ENCODE measurements around the gene LAMB3. TPM values are rescaled to one million over a fixed set of nuclear protein-coding genes. Genes with fewer than 3 reads are reported as not detected.

Gene LAMB3
- polyA plus RNA-seq, 1 donor from 2014 or later, result 5.8 TPM

- Histone ChIP-seq H3K4me3 (ENCODE audit: low read length) (no peak overlapping the region), H3K79me2 (replicated peaks; ENCODE audit: insufficient read depth, low read length) (no peaks in the 10 kb centered on the region), H3K9me2 (ENCODE audit: insufficient read depth, low read length) (no peaks in the 10 kb centered on the region), H4K20me1 (ENCODE audit: insufficient read depth) (no peaks in the 10 kb centered on the region), H3K27ac (ENCODE audit: low read length) (no peak overlapping the region), H3K9ac (ENCODE audit: low read length) (no peak overlapping the region), H3K9me3 (ENCODE audit: low read length) (no peaks in the 10 kb centered on the region), H3F3A (ENCODE audit: insufficient read depth, low read length, poor library complexity, severe bottlenecking) (no peaks in the 10 kb centered on the region), H3K27me3 (ENCODE audit: insufficient read depth, low read depth, low read length) (peaks cover 50% of the 10 kb centered on the region), H3K4me2 (ENCODE audit: low read length) (no peak overlapping the region), H3K36me3 (ENCODE audit: insufficient read depth, low read length) (no peaks in the 10 kb centered on the region), H2AFZ (ENCODE audit: low read depth, low read length) (no peak overlapping the region)
- no peak for TF ChIP-seq POLR2AphosphoS5 (IDR thresholded peaks at IDR 0.05)
- no peak for TF ChIP-seq EZH2 (IDR thresholded peaks at IDR 0.05; ENCODE audit: borderline replicate concordance, insufficient read depth, low read length, poor library complexity, severe bottlenecking)
- no peak for TF ChIP-seq CTCF (IDR thresholded peaks at IDR 0.05; ENCODE audit: poor library complexity, severe bottlenecking)
- TF ChIP-seq RAD21 (conservative IDR thresholded peaks at IDR 0.05), result no peak
- TF ChIP-seq REST (IDR thresholded peaks at IDR 0.05; ENCODE audit: borderline replicate concordance), result no peak
- no peak for TF ChIP-seq SMC3 (conservative IDR thresholded peaks at IDR 0.05; ENCODE audit: poor library complexity)
- no peak for TF ChIP-seq MXI1 (conservative IDR thresholded peaks at IDR 0.05; ENCODE audit: poor library complexity, severe bottlenecking)
Observed at GRCh38 chr1:209673631-209674417, 21.6 kb upstream of the LAMB3 start.

GRCh38 chr1:209672705-209673630, 20.7 kb upstream of the LAMB3 start:
- H3K9me2 ChIP-seq (ENCODE audit: insufficient read depth, low read length), result no peaks in the 10 kb centered on the region
- H3K4me2 ChIP-seq (ENCODE audit: low read length), result no peak overlapping the region
- no peak overlapping the region for H2AFZ ChIP-seq (ENCODE audit: low read depth, low read length)
- H3K27me3 ChIP-seq (ENCODE audit: insufficient read depth, low read depth, low read length), result peaks cover 50% of the 10 kb centered on the region
- H3K9ac ChIP-seq (ENCODE audit: low read length), result no peak overlapping the region
- H3K9me3 ChIP-seq (ENCODE audit: low read length), result no peaks in the 10 kb centered on the region
- no peak for TF ChIP-seq MXI1 (conservative IDR thresholded peaks at IDR 0.05; ENCODE audit: poor library complexity, severe bottlenecking)
- no peak for TF ChIP-seq POLR2AphosphoS5 (IDR thresholded peaks at IDR 0.05)
- no peak for TF ChIP-seq RAD21 (conservative IDR thresholded peaks at IDR 0.05)
- TF ChIP-seq EP300 (conservative IDR thresholded peaks at IDR 0.05; ENCODE audit: poor library complexity, severe bottlenecking), result no peak
- TF ChIP-seq TAF1 (IDR thresholded peaks at IDR 0.05; ENCODE audit: low read depth), result no peak
- no peak for TF ChIP-seq REST (IDR thresholded peaks at IDR 0.05; ENCODE audit: borderline replicate concordance)
- TF ChIP-seq EZH2 (IDR thresholded peaks at IDR 0.05; ENCODE audit: borderline replicate concordance, insufficient read depth, low read length, poor library complexity, severe bottlenecking), result no peak
- H3K79me2 ChIP-seq (replicated peaks; ENCODE audit: insufficient read depth, low read length), result no peaks in the 10 kb centered on the region
- no peaks in the 10 kb centered on the region for H3F3A ChIP-seq (ENCODE audit: insufficient read depth, low read length, poor library complexity, severe bottlenecking)
- no peak overlapping the region for H3K27ac ChIP-seq (ENCODE audit: low read length)
- no peak overlapping the region for H3K4me3 ChIP-seq (ENCODE audit: low read length)
- H4K20me1 ChIP-seq (ENCODE audit: insufficient read depth), result no peaks in the 10 kb centered on the region
- H3K36me3 ChIP-seq (ENCODE audit: insufficient read depth, low read length), result no peaks in the 10 kb centered on the region
